Activated T-helper 1 cell treated with anti-CD3 and anti-CD28 coated beads, Interleukin-12 subunit alpha, Interleukin-12 subunit beta, Interleukin-2, Interleukin-4 antibody, amounts not matched to agents 30 ng/mL and 10 ng/mL and 1 ng/mL, durations not matched to agents 14 hours and 24 hours and 36 hours (primary cell): ENCODE measurements around the gene SZT2. TPM values are rescaled to one million over a fixed set of nuclear protein-coding genes. Genes with fewer than 3 reads are reported as not detected.
"Not testable (repeated sequence)": the region's sequence is repeated elsewhere in the genome, so short reads cannot be mapped to it uniquely, and the experiment has no call there.

Source experiments
- DNase-seq: peaks from one replicate; pipeline ENCODE4 v3.0.0; 2021; ENCODE audit warnings: low spot score
- H3K27ac Mint-ChIP-seq: one replicate; pipeline ENCODE4 v1.8.0; 2021; ENCODE audit warnings: mild to moderate bottlenecking, mixed read lengths
- H3K27me3 Mint-ChIP-seq: one replicate; pipeline ENCODE4 v1.8.0; 2022; ENCODE audit warnings: mild to moderate bottlenecking, moderate library complexity, mixed read lengths; ENCODE audit not compliant: insufficient read depth
- H3K36me3 Mint-ChIP-seq: one replicate; pipeline ENCODE4 v1.8.0; 2021; ENCODE audit warnings: low read depth, mixed read lengths
- H3K4me1 Mint-ChIP-seq: one replicate; pipeline ENCODE4 v1.8.0; 2021; ENCODE audit warnings: low read depth, mixed read lengths
- H3K4me3 Mint-ChIP-seq: one replicate; pipeline ENCODE4 v1.8.0; 2021; ENCODE audit warnings: mild to moderate bottlenecking, moderate library complexity, mixed read lengths
- H3K9me3 Mint-ChIP-seq: one replicate; pipeline ENCODE4 v1.8.0; 2021; ENCODE audit warnings: mixed read lengths
- intact Hi-C: fragments of 100-400 bp; cut with micrococcal nuclease; formaldehyde crosslinking; loops from one replicate; pipeline ENCODE4 v1.15.1; 2024
- total RNA-seq: library from RNA; stranded (reverse); gene quantifications from 2 replicates; pipeline ENCODE4 v1.2.3, GENCODE V29; 2022

The SZT2 gene
- total RNA-seq, 1 donor from 2014 or later, result 59.2 TPM

GRCh38 chr1:43366601-43367025 is 23.1 kb upstream of the SZT2 start:
- intact Hi-C loops, result loop anchor here (5.0 to 10.0 kb wide), 6 partner anchors 94 to 684 kb away; partner anchors contain the start of genes ATP6V0B, B4GALT2, DPH2 and ST3GAL3
- peaks cover 42% of the 10 kb centered on the region for H3K36me3 Mint-ChIP-seq
- peak overlapping the region; percentile 92 for H3K4me3 Mint-ChIP-seq
- DNase-seq, result no peak
- no peaks in the 10 kb centered on the region for H3K27me3 Mint-ChIP-seq
- H3K4me1 Mint-ChIP-seq, result peaks cover 53% of the 10 kb centered on the region
- H3K27ac Mint-ChIP-seq, result peak overlapping the region; percentile 86
- no peaks in the 10 kb centered on the region for H3K9me3 Mint-ChIP-seq

GRCh38 chr1:43367026-43367903 is 22.4 kb upstream of the SZT2 start:
- Mint-ChIP-seq H3K36me3 (peaks cover 35% of the 10 kb centered on the region), H3K27ac (peak overlapping the region; percentile 86), H3K4me1 (peaks cover 46% of the 10 kb centered on the region), H3K27me3 (no peaks in the 10 kb centered on the region), H3K9me3 (no peaks in the 10 kb centered on the region), H3K4me3 (peak overlapping the region; percentile 92)
- intact Hi-C loops, result loop anchor here (5.0 to 10.0 kb wide), 6 partner anchors 95 to 685 kb away; partner anchors contain the start of genes ATP6V0B, B4GALT2, DPH2 and ST3GAL3
- DNase-seq, result peak; percentile 18

- DNase-seq, result peak; percentile 85
- H3K27ac Mint-ChIP-seq, result peak within 1 kb of the TSS; percentile 86
- intact Hi-C loops, result loop anchor here (1.0 to 10.0 kb wide), 13 partner anchors 10 to 686 kb away; partner anchors contain the start of genes ATP6V0B, B4GALT2, CDC20 and CFAP57
- H3K27me3 Mint-ChIP-seq, result no peaks in the 10 kb centered on the region
- H3K4me3 Mint-ChIP-seq, result peak within 1 kb of the TSS; percentile 92
- no peaks in the 10 kb centered on the region for H3K9me3 Mint-ChIP-seq
- peaks cover 43% of the 10 kb centered on the region for H3K4me1 Mint-ChIP-seq
- H3K36me3 Mint-ChIP-seq, result peaks cover 33% of the 10 kb centered on the region
Measured at GRCh38 chr1:43367904-43368645, 21.6 kb upstream of the SZT2 start, which contains the start of gene ELOVL1. Gene ELOVL1 (minus strand): TSS chr1:43368011. CDS start chr1:43365609, 2,402 bp downstream.

GRCh38 chr1:43368646-43369020 is 21.1 kb upstream of the SZT2 start:
- no peaks in the 10 kb centered on the region for H3K9me3 Mint-ChIP-seq
- H3K4me3 Mint-ChIP-seq, result peak overlapping the region; percentile 88
- H3K27ac Mint-ChIP-seq, result peak overlapping the region; percentile 85
- H3K4me1 Mint-ChIP-seq, result peaks cover 39% of the 10 kb centered on the region
- peaks cover 27% of the 10 kb centered on the region for H3K36me3 Mint-ChIP-seq
- intact Hi-C loops, result loop anchor here (1.0 to 10.0 kb wide), 13 partner anchors 10 to 686 kb away; partner anchors contain the start of genes ATP6V0B, B4GALT2, CDC20 and CFAP57
- DNase-seq, result no peak
- H3K27me3 Mint-ChIP-seq, result no peaks in the 10 kb centered on the region

- not testable (repeated sequence) for H3K27ac Mint-ChIP-seq, H3K9me3 Mint-ChIP-seq, DNase-seq, H3K27me3 Mint-ChIP-seq
- H3K4me1 Mint-ChIP-seq, result peaks cover 30% of the 10 kb centered on the region
- intact Hi-C loops, result loop anchor here (5.0 to 10.0 kb wide), 6 partner anchors 97 to 687 kb away; partner anchors contain the start of genes ATP6V0B, B4GALT2, DPH2 and ST3GAL3
- peak overlapping the region; percentile 16 for H3K4me3 Mint-ChIP-seq
- H3K36me3 Mint-ChIP-seq, result peaks cover 17% of the 10 kb centered on the region
Measured at GRCh38 chr1:43369779-43370178, 19.9 kb upstream of the SZT2 start.

- Mint-ChIP-seq H3K4me3 (peak overlapping the region; percentile 24), H3K9me3 (no peaks in the 10 kb centered on the region), H3K27ac (no peak overlapping the region), H3K4me1 (peaks cover 22% of the 10 kb centered on the region), H3K27me3 (no peaks in the 10 kb centered on the region), H3K36me3 (peaks cover 10% of the 10 kb centered on the region)
- intact Hi-C loops, result no loop called here
- DNase-seq, result no peak
Measured at GRCh38 chr1:43370564-43370963, 19.1 kb upstream of the SZT2 start.

GRCh38 chr1:43372172-43372571 is 17.5 kb upstream of the SZT2 start:
- Mint-ChIP-seq H3K9me3 (no peaks in the 10 kb centered on the region), H3K36me3 (peaks cover 8% of the 10 kb centered on the region), H3K4me1 (peaks cover 15% of the 10 kb centered on the region), H3K27me3 (no peaks in the 10 kb centered on the region), H3K4me3 (no peak overlapping the region), H3K27ac (no peak overlapping the region)
- intact Hi-C loops, result no loop called here
- no peak for DNase-seq

- intact Hi-C loops, result no loop called here
- no peak overlapping the region for H3K4me3 Mint-ChIP-seq
- no peak overlapping the region for H3K27ac Mint-ChIP-seq
- H3K36me3 Mint-ChIP-seq, result peaks cover 9% of the 10 kb centered on the region
- H3K4me1 Mint-ChIP-seq, result peaks cover 13% of the 10 kb centered on the region
- no peaks in the 10 kb centered on the region for H3K27me3 Mint-ChIP-seq
- H3K9me3 Mint-ChIP-seq, result no peaks in the 10 kb centered on the region
- no peak for DNase-seq
Measured at GRCh38 chr1:43373066-43373940, 16.4 kb upstream of the SZT2 start.

GRCh38 chr1:43376723-43377235 is 12.9 kb upstream of the SZT2 start:
- Mint-ChIP-seq H3K4me3 (no peak overlapping the region), H3K9me3 (no peaks in the 10 kb centered on the region), H3K4me1 (peaks cover 10% of the 10 kb centered on the region), H3K27me3 (no peaks in the 10 kb centered on the region), H3K27ac (no peak overlapping the region), H3K36me3 (peaks cover 21% of the 10 kb centered on the region)
- intact Hi-C loops, result no loop called here
- no peak for DNase-seq

- Mint-ChIP-seq H3K36me3 (peaks cover 29% of the 10 kb centered on the region), H3K9me3 (no peaks in the 10 kb centered on the region), H3K4me3 (no peak overlapping the region), H3K27ac (no peak overlapping the region), H3K27me3 (no peaks in the 10 kb centered on the region), H3K4me1 (peaks cover 10% of the 10 kb centered on the region)
- DNase-seq, result no peak
- intact Hi-C loops, result no loop called here
Measured at GRCh38 chr1:43377831-43378230, 11.9 kb upstream of the SZT2 start.

- Mint-ChIP-seq H3K27me3 (no peaks in the 10 kb centered on the region), H3K36me3 (peaks cover 42% of the 10 kb centered on the region), H3K4me3 (no peak overlapping the region), H3K27ac (no peak overlapping the region), H3K4me1 (peaks cover 10% of the 10 kb centered on the region), H3K9me3 (no peaks in the 10 kb centered on the region)
- DNase-seq, result no peak
- intact Hi-C loops, result no loop called here
Measured at GRCh38 chr1:43379476-43379875, 10.2 kb upstream of the SZT2 start.

GRCh38 chr1:43381612-43382011 is 8.1 kb upstream of the SZT2 start:
- H3K36me3 Mint-ChIP-seq, result peaks cover 56% of the 10 kb centered on the region
- peaks cover 10% of the 10 kb centered on the region for H3K4me1 Mint-ChIP-seq
- H3K27me3 Mint-ChIP-seq, result no peaks in the 10 kb centered on the region
- H3K4me3 Mint-ChIP-seq, result no peak overlapping the region
- peak overlapping the region; percentile 24 for H3K27ac Mint-ChIP-seq
- no peaks in the 10 kb centered on the region for H3K9me3 Mint-ChIP-seq
- DNase-seq, result no peak
- intact Hi-C loops, result no loop called here
